Cardiac fibroblast (primary cell): ENCODE results near the gene ZNF319.
A peak's percentile ranks its signal among the peaks of the same experiment; 100 is the strongest.
"Not testable (repeated sequence)": the region's sequence is repeated elsewhere in the genome, so short reads cannot be mapped to it uniquely, and the experiment has no call there.

Experiments used
- DNase-seq, 2 donors: peaks; one replicate each; pipeline versions ENCODE4 v3.0.0 to v3.0.0-alpha.2; 2010; ENCODE audit warnings: low read depth in 2 of 2
- H3K4me3 ChIP-seq, 2 donors: replicated peaks in 1 of 2; 1 replicate in 1 of 2; 2 replicates in 1 of 2; pipeline ENCODE4 v1.5.1; 2011; ENCODE audit warnings: low read depth in 2 of 2, low read length in 2 of 2, mild to moderate bottlenecking in 2 of 2, moderate library complexity in 1 of 2
- CTCF ChIP-seq: IDR thresholded peaks from one replicate; pipeline ENCODE4 v1.5.1; 2011; ENCODE audit warnings: low read depth, mild to moderate bottlenecking, low read length, inconsistent platforms

The ZNF319 gene

GRCh38 chr16:58011652-58012051 lies 11.2 kb upstream of the ZNF319 start:
- TF ChIP-seq CTCF = no peak

DNA sequence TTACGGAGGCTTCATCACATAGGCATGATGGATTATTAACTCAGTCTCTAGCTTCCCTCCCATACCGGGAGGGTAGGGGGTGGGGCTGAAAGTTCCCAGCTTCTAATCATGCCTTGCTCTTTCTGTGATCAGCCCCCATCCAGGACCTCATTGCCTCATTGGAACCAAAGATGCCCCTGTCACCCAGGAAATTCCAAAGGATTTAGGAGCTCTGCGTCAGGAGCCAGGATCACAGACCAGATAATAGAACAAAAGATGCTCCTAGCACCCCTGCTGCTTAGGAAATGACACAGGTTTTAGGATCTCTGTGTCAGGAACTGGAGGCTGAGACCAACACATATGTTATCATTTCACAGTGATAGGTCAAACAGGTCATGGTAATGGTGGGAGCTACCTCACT lies 10.4 kb upstream of the ZNF319 start:
- DNase-seq = no peak
- H3K4me3 ChIP-seq = no peak overlapping the region
- no peak for TF ChIP-seq CTCF

More at GRCh38 chr16:58011652-58012051, 11.2 kb upstream of the ZNF319 start:
- H3K4me3 ChIP-seq = no peak overlapping the region
- peak; percentile 47 to 59 for DNase-seq

GRCh38 chr16:58009856-58010416 lies 9.5 kb upstream of the ZNF319 start:
- TF ChIP-seq CTCF = no peak
- no peak overlapping the region for H3K4me3 ChIP-seq
- no peak for DNase-seq

DNA sequence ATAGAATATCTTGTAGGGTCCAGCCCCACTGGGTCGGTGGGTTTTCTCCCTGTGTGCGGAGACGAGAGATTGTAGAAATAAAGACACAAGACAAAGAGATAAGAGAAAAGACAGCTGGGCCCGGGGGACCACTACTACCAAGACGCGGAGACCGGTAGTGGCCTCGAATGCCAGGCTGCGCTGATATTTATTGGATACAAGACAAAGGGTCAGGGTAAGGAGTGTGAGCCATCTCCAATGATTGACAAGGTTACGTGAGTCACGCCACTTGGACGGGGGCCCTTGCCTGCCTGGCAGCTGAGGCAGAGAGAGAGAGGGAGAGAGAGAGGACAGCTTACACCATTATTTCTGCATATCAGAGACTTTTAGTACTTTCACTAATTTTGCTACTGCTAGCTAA lies 4.3 kb upstream of the ZNF319 start:
- peak in 1 of 2 donors; percentile 53 for DNase-seq
- H3K4me3 ChIP-seq = not testable (repeated sequence)

GRCh38 chr16:58002936-58003335 lies 2.5 kb upstream of the ZNF319 start:
- no peak for TF ChIP-seq CTCF
- DNase-seq = no peak
- H3K4me3 ChIP-seq = no peak overlapping the region

DNA sequence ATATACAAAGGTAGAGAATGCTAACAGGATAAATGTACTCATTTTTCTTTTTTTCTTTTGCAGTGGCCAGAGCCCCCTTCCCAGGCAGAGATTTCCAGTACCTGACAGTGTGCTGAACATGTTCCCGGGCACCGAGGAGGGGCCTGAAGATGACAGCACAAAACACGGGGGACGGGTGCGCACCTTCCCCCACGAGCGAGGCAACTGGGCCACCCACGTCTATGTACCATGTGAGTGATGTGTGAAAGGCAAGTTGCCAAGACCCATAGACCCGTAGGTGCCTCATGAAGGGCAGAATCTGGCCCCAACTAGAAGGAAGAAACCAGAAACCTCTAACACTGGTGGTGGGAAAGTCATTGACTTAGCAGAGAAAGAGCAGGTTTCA lies 1.9 kb upstream of the ZNF319 start:
- TF ChIP-seq CTCF = no peak
- H3K4me3 ChIP-seq = no peak overlapping the region
- DNase-seq = no peak

DNA sequence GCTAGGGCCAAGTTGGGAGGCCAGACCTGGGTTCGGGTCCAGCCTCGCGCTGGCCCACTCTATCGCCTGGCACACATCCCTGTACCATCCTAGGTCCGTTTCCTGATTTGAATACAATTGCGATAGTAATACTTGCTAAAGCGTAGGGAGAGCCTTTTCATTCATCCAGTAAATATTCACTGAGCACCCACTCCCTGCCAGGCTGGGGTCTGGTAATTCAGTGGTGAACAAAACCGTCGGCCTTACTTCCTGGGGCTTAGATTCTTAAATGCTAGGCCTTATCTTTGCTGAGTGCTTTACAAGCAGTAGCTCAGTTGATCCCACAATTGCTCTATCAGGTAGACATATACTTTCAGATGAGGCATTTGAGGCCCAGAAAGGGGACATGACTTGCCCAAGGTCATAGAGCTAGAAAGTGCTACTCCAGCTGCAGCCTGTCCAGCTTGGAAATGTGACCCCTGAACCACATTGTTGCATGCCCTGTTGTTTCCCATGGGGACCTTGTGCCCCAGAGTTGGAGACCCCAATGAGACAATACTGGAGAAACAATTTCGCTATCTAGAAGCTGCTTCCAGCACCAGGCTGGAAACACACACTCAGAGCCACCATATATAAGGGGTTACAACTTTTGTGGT lies 1.4 kb upstream of the ZNF319 start:
- no peak for TF ChIP-seq CTCF
- DNase-seq = no peak
- H3K4me3 ChIP-seq = peak overlapping the region; percentile 78 to 89
